HPDE6-E6E7 (cell line): ENCODE results near the gene ZSWIM7.

Source experiments
- DNase-seq: peaks from one replicate; pipeline ENCODE4 v3.0.0; 2011; ENCODE audit warnings: missing footprints; ENCODE audit errors: extremely low spot score

The ZSWIM7 gene

DNA sequence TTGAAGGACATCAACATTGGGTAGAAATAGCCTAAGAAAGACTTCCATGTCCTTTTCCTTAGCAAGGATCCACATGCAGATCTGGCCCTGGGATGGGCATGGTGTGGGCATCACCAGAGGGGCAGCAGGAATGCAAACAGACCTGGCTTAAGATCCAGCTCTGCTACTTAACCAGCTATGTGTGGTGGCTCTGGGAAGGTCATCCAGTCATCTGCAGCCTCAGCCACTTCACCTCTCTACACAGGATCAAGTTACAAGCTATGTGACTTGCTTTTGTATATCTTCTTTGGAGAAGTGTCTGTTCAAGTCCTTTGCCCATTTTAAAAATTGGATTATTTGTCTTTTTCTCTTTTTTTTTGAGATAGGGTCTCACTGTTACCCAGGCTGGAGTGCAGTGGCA lies 68.1 kb downstream of the ZSWIM7 start:
- DNase-seq, result no peak

DNA sequence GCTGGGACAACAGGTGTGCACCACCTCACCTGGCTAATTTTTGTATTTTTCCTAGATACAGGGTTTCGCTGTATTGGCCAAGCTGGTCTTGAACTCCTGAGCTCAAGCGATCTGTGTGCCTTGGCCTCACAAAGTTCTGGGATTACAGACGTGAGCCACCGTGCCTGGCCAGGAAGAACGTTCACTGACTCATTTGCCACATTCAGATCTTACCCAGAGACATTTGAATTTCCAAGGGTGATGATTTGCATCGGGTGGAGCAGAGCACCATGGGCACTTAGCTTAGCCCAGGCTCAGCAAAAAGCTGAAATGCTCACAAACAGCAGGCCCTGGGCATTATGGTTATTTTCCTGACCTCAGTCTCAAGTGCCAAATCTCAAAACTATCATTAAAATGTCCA lies 69.1 kb downstream of the ZSWIM7 start:
- no peak for DNase-seq

DNA sequence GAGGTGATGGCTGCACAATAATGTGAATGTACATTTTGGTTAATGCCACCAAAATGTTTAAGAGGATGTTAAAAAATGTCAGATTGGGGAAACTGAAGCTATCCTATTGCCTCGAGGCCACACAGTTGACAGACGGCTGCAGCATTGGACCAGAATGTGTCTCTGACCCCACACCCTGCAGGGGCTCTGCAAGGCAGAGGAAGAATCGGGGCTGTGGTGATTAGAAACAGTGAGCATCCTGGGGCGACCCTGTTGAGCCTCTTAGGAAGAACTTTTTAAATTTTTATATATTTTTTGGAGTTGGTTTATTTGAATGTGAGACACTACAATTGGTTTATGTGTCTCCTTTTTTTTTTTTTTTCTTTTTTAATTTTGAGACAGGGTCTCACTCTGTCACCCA lies 69.6 kb downstream of the ZSWIM7 start:
- DNase-seq, result no peak

DNA sequence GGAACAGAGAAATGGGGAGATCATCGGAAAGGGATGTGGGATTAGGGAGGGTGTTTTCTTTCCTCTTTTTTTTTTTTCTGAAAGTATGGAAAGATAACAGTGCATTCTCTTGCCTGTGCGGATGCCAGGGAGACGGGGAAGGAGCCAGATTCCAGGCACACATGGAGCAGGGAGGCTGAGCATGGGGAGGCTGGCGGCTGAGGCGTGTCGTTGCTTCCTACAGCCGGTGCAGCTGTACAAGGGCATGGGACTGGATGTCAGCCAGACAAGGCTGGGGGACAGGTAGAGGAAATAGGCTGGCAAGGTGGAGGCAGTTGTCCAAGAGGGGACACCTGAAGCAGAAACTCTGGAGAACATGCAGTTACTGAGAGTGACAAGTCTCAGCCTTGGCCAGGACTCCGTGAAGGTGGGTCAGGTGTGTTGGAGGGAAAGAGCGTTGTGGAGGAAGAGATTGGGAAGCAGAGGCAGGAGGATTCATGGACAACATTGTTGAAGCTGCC lies 71.2 kb downstream of the ZSWIM7 start:
- DNase-seq, result no peak
